ENCODE results near the gene ACP7. TPM values are rescaled to one million over a fixed set of nuclear protein-coding genes. Genes with fewer than 3 reads are reported as not detected.

Gene ACP7
- polyA plus RNA-seq, 2 of the 4 experiments (the other 2 are of a cell fraction) = 0.06 to 0.25 TPM

DNA sequence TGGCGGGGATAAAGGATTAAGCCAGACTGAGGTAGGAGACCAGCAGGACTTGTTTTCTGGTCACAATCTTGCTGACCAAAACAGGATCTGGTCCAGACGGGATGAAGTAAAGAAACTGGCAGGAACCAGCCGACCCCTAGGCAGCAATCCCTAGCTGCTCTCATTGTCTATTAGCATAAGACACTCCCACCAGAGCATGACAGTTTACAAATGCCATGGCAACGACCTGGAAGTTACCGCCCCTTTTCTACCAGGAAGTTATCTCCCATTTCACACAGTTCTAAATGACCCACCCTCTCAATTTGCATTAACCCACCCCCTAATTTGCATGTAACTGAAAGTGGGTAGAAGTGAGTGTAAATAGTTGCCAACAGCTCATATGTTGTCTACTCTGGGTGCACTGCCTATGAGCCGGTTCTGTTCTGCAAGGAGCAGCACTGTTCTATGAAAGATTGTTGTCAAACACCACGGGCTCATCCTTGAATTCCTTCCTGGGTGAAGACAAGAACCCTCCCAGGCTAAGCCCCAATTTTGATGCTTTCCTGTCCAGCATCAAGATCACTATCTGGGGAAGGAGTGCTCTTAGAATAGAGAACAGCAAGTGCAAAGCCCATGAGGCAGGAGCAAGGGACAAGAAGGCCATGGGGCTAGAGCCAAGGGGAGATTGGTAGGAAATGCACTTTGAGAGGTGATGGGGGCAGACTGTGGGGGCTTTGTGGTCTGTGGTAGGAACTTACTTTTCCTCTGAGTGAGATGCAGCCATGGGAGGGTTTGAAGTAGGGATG lies 37.9 kb upstream of the ACP7 start (continued):
- no peak for TF ChIP-seq FOSL2 (IDR thresholded peaks at IDR 0.05)
- no peak for TF ChIP-seq FOSL2 (CRISPR knock-in tag; IDR thresholded peaks at IDR 0.05)

- H3K4me1 ChIP-seq = peaks cover 5% of the 10 kb centered on the region; the same call in 1 of the 3 replicates
- no peak overlapping the region for H3K4me2 ChIP-seq
- CTCF ChIA-PET = interaction anchor here (0.6 to 33.6 kb wide), 4 partner anchors 27 to 75 kb away, joined by 3 to 612 read pairs (median 8); partner anchors contain the start of gene ACP7
Measured at GRCh38 chr19:39047073-39047472, 37.1 kb upstream of the ACP7 start.

More at GRCh38 chr19:39047073-39047472, 37.1 kb upstream of the ACP7 start:
- ATAC-seq = no peak
- no peak for FAIRE-seq
- WGBS (ENCODE audit: missing lambda C conversion rate) = 89% methylated on average over 2 of the region's 2 CpGs
- TF ChIP-seq ELK1 (IDR thresholded peaks at IDR 0.05; ENCODE audit: low read depth, low read length) (no peak), JUNB (IDR thresholded peaks at IDR 0.05) (no peak), NR3C1 (IDR thresholded peaks at IDR 0.05) (no peak), HOXB5 (CRISPR knock-in tag; IDR thresholded peaks at IDR 0.05) (no peak), ZNF302 (CRISPR knock-in tag; IDR thresholded peaks at IDR 0.05) (no peak), RARB (CRISPR knock-in tag; IDR thresholded peaks at IDR 0.05) (no peak), ZSCAN20 (CRISPR knock-in tag; IDR thresholded peaks at IDR 0.05) (no peak), HEYL (CRISPR knock-in tag; IDR thresholded peaks at IDR 0.05) (no peak), BHLHE40 (IDR thresholded peaks at IDR 0.05; ENCODE audit: low read depth, low read length) (no peak), SREBF2 (IDR thresholded peaks at IDR 0.05) (no peak), NFE2L2 (conservative IDR thresholded peaks at IDR 0.05; ENCODE audit: low read length) (no peak)
- TF ChIP-seq, protein P1, sequence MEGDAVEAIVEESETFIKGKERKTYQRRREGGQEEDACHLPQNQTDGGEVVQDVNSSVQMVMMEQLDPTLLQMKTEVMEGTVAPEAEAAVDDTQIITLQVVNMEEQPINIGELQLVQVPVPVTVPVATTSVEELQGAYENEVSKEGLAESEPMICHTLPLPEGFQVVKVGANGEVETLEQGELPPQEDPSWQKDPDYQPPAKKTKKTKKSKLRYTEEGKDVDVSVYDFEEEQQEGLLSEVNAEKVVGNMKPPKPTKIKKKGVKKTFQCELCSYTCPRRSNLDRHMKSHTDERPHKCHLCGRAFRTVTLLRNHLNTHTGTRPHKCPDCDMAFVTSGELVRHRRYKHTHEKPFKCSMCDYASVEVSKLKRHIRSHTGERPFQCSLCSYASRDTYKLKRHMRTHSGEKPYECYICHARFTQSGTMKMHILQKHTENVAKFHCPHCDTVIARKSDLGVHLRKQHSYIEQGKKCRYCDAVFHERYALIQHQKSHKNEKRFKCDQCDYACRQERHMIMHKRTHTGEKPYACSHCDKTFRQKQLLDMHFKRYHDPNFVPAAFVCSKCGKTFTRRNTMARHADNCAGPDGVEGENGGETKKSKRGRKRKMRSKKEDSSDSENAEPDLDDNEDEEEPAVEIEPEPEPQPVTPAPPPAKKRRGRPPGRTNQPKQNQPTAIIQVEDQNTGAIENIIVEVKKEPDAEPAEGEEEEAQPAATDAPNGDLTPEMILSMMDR (IDR thresholded peaks at IDR 0.05) = no peak
- TF ChIP-seq, protein P2, sequence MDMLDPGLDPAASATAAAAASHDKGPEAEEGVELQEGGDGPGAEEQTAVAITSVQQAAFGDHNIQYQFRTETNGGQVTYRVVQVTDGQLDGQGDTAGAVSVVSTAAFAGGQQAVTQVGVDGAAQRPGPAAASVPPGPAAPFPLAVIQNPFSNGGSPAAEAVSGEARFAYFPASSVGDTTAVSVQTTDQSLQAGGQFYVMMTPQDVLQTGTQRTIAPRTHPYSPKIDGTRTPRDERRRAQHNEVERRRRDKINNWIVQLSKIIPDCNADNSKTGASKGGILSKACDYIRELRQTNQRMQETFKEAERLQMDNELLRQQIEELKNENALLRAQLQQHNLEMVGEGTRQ (IDR thresholded peaks at IDR 0.05) = no peak
- TF ChIP-seq, protein P3, sequence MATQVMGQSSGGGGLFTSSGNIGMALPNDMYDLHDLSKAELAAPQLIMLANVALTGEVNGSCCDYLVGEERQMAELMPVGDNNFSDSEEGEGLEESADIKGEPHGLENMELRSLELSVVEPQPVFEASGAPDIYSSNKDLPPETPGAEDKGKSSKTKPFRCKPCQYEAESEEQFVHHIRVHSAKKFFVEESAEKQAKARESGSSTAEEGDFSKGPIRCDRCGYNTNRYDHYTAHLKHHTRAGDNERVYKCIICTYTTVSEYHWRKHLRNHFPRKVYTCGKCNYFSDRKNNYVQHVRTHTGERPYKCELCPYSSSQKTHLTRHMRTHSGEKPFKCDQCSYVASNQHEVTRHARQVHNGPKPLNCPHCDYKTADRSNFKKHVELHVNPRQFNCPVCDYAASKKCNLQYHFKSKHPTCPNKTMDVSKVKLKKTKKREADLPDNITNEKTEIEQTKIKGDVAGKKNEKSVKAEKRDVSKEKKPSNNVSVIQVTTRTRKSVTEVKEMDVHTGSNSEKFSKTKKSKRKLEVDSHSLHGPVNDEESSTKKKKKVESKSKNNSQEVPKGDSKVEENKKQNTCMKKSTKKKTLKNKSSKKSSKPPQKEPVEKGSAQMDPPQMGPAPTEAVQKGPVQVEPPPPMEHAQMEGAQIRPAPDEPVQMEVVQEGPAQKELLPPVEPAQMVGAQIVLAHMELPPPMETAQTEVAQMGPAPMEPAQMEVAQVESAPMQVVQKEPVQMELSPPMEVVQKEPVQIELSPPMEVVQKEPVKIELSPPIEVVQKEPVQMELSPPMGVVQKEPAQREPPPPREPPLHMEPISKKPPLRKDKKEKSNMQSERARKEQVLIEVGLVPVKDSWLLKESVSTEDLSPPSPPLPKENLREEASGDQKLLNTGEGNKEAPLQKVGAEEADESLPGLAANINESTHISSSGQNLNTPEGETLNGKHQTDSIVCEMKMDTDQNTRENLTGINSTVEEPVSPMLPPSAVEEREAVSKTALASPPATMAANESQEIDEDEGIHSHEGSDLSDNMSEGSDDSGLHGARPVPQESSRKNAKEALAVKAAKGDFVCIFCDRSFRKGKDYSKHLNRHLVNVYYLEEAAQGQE (IDR thresholded peaks at IDR 0.05) = no peak
- TF ChIP-seq, protein P4, sequence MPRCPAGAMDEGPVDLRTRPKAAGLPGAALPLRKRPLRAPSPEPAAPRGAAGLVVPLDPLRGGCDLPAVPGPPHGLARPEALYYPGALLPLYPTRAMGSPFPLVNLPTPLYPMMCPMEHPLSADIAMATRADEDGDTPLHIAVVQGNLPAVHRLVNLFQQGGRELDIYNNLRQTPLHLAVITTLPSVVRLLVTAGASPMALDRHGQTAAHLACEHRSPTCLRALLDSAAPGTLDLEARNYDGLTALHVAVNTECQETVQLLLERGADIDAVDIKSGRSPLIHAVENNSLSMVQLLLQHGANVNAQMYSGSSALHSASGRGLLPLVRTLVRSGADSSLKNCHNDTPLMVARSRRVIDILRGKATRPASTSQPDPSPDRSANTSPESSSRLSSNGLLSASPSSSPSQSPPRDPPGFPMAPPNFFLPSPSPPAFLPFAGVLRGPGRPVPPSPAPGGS (IDR thresholded peaks at IDR 0.05) = no peak
- no peak for DNase-seq (ENCODE audit: low read depth in 1 of 2, low spot score in 1 of 2)
- POLR2A ChIA-PET = interaction anchor here (0.6 kb wide), 1 partner anchor 42 kb away, joined by 5 read pairs; no protein-coding TSS in a partner anchor
- Histone ChIP-seq H3K27ac (no peak overlapping the region), H3K9me3 (no peaks in the 10 kb centered on the region), H3K4me3 (no peak overlapping the region)

All from A549 (cell line).